ENCODE results near the gene PIN4.
"Not testable (repeated sequence)": the region's sequence is repeated elsewhere in the genome, so short reads cannot be mapped to it uniquely, and the experiment has no call there.

The PIN4 gene

GRCh38 chrX:72202792-72203401 is 21.3 kb downstream of the PIN4 start:
- no peak for DNase-seq

- DNase-seq, result no peak
These were observed 21.9 kb downstream of the PIN4 start for GRCh38 chrX:72203421-72203820.

GRCh38 chrX:72205706-72206105 is 24.1 kb downstream of the PIN4 start:
- no peak for DNase-seq

GRCh38 chrX:72207366-72207765 is 25.8 kb downstream of the PIN4 start:
- DNase-seq, result no peak

- peak; percentile 1 for DNase-seq
These were observed 26.7 kb downstream of the PIN4 start for GRCh38 chrX:72208126-72208800.

GRCh38 chrX:72216973-72217372 is 35.4 kb downstream of the PIN4 start:
- no peak for DNase-seq

GRCh38 chrX:72220375-72220774 is 38.8 kb downstream of the PIN4 start:
- DNase-seq, result not testable (repeated sequence)

- DNase-seq, result no peak
These were observed 48.7 kb downstream of the PIN4 start for GRCh38 chrX:72230290-72230689.

GRCh38 chrX:72236841-72237240 is 55.3 kb downstream of the PIN4 start:
- DNase-seq, result no peak

- no peak for DNase-seq
These were observed 56.6 kb downstream of the PIN4 start for GRCh38 chrX:72238183-72238582.

- DNase-seq, result peak; percentile 85
These were observed 57.3 kb downstream of the PIN4 start, which contains the start of gene ERCC6L for GRCh38 chrX:72238721-72239475. TSS of gene ERCC6L (minus strand) at chrX:72239027. CDS start at chrX:72238911, 116 bp downstream.

- DNase-seq, result no peak
These were observed 59.4 kb downstream of the PIN4 start for GRCh38 chrX:72240976-72241375.

- peak; percentile 38 for DNase-seq
These were observed 61.9 kb downstream of the PIN4 start for GRCh38 chrX:72243472-72243871.

- DNase-seq, result peak; percentile 42
These were observed 64.0 kb downstream of the PIN4 start for GRCh38 chrX:72245461-72246089.

GRCh38 chrX:72247206-72247942 is 65.8 kb downstream of the PIN4 start:
- no peak for DNase-seq

Measured in fibroblast of skin of right quadriceps (primary cell).